ENCODE measurements around the gene HS6ST3.

- TF ChIP-seq CTCF (IDR thresholded peaks at IDR 0.05): no peak
- no peak for TF ChIP-seq TEAD4 (CRISPR knock-in tag; IDR thresholded peaks at IDR 0.05)
- no peak for TF ChIP-seq ZBTB21 (CRISPR knock-in tag; IDR thresholded peaks at IDR 0.05; ENCODE audit: borderline replicate concordance)
- no peak for TF ChIP-seq KAT7 (CRISPR knock-in tag; IDR thresholded peaks at IDR 0.05; ENCODE audit: borderline replicate concordance)
- TF ChIP-seq ZSCAN18 (CRISPR knock-in tag; IDR thresholded peaks at IDR 0.05): no peak
- TF ChIP-seq CREM (CRISPR knock-in tag; IDR thresholded peaks at IDR 0.05): no peak
These were observed 51.1 kb downstream of the HS6ST3 start for GRCh38 chr13:96141032-96141431.

Data from WTC11 (cell line).